SK-N-SH treated with all-trans-retinoic acid at 6 μM for 48 hours (cell line): ENCODE data around the gene ADCY9.

Source experiments
- ATAC-seq: fragments of 200-7000 bp; cut with Tn5 transposase; 3 replicates; pipeline ENCODE4 v1.9.1; 2020; ENCODE audit warnings: mild to moderate bottlenecking, moderate library complexity
- ARNTL ChIP-seq: fragments of 450-650 bp; formaldehyde crosslinking; IDR thresholded peaks from 2 replicates; pipeline ENCODE4 v1.5.0; 2020; ENCODE audit warnings: low read depth, mild to moderate bottlenecking, moderate library complexity, borderline replicate concordance
- BACH2 ChIP-seq: fragments of 250-450 bp; sonication (Bioruptor Pico); IDR thresholded peaks from 2 replicates; pipeline ENCODE4 v1.9.0; 2021; ENCODE audit warnings: mild to moderate bottlenecking, borderline replicate concordance
- CSRNP3 ChIP-seq: fragments of 250-450 bp; sonication (Bioruptor Pico); IDR thresholded peaks from 2 replicates; pipeline ENCODE4 v1.5.1; 2021; ENCODE audit warnings: mild to moderate bottlenecking, moderate library complexity
- ESRRG ChIP-seq: fragments of 250-450 bp; sonication (Bioruptor Pico); IDR thresholded peaks from 2 replicates; pipeline ENCODE4 v1.6.1; 2021; ENCODE audit warnings: mild to moderate bottlenecking
- GLIS3 ChIP-seq: fragments of 250-450 bp; sonication (Bioruptor Pico); IDR thresholded peaks from 2 replicates; pipeline ENCODE4 v1.5.0; 2020; ENCODE audit warnings: mild to moderate bottlenecking, moderate library complexity
- ISL1 ChIP-seq: fragments of 250-450 bp; sonication (Bioruptor Pico); IDR thresholded peaks from 2 replicates; pipeline ENCODE4 v2.1.2; 2022; ENCODE audit warnings: mild to moderate bottlenecking, moderate library complexity
- OSR1 ChIP-seq: fragments of 250-450 bp; sonication (Bioruptor Pico); IDR thresholded peaks from 2 replicates; pipeline ENCODE4 v1.8.0; 2022; ENCODE audit warnings: moderate library complexity, mild to moderate bottlenecking, inconsistent platforms
- PPARA ChIP-seq: fragments of 250-450 bp; sonication (Bioruptor Pico); IDR thresholded peaks from 2 replicates; pipeline ENCODE4 v1.5.0; 2020; ENCODE audit warnings: mild to moderate bottlenecking, borderline replicate concordance
- RARB ChIP-seq: fragments of 250-450 bp; sonication (Bioruptor Pico); IDR thresholded peaks from 2 replicates; pipeline ENCODE4 v1.8.0; 2021; ENCODE audit warnings: mild to moderate bottlenecking, moderate library complexity
- SNAI2 ChIP-seq: fragments of 250-450 bp; sonication (Bioruptor Pico); IDR thresholded peaks from 2 replicates; pipeline ENCODE4 v1.5.0; 2020; ENCODE audit warnings: mild to moderate bottlenecking, moderate library complexity
- TCF4 ChIP-seq: fragments of 250-450 bp; sonication (Bioruptor Pico); IDR thresholded peaks from 2 replicates; pipeline ENCODE4 v1.8.0; 2021; ENCODE audit warnings: mild to moderate bottlenecking, moderate library complexity, borderline replicate concordance
- TOX ChIP-seq: fragments of 250-450 bp; sonication (Bioruptor Pico); IDR thresholded peaks from 2 replicates; pipeline ENCODE4 v1.8.0; 2021; ENCODE audit warnings: mild to moderate bottlenecking, moderate library complexity, borderline replicate concordance
- TSHZ2 ChIP-seq: fragments of 250-450 bp; sonication (Bioruptor Pico); IDR thresholded peaks from 2 replicates; pipeline ENCODE4 v1.5.0; 2020; ENCODE audit warnings: mild to moderate bottlenecking, moderate library complexity
- ZC3H10 ChIP-seq: fragments of 250-450 bp; sonication (Bioruptor Pico); IDR thresholded peaks from 2 replicates; pipeline ENCODE4 v1.5.1; 2021; ENCODE audit warnings: mild to moderate bottlenecking, moderate library complexity
- ZFP30 ChIP-seq: fragments of 450-650 bp; formaldehyde crosslinking; IDR thresholded peaks from 2 replicates; pipeline ENCODE4 v1.5.0; 2022; ENCODE audit warnings: mild to moderate bottlenecking, moderate library complexity
- ZNF565 ChIP-seq: fragments of 450-650 bp; formaldehyde crosslinking; conservative IDR thresholded peaks from 2 replicates; pipeline ENCODE4 v1.5.0; 2020; ENCODE audit warnings: low read depth, mild to moderate bottlenecking, moderate library complexity
- ZNF70 ChIP-seq: fragments of 450-650 bp; formaldehyde crosslinking; IDR thresholded peaks from 2 replicates; pipeline ENCODE4 v1.5.0; 2020; ENCODE audit warnings: mild to moderate bottlenecking, moderate library complexity
- ZNF8 ChIP-seq: fragments of 450-650 bp; formaldehyde crosslinking; IDR thresholded peaks from 2 replicates; pipeline ENCODE4 v1.5.0; 2020; ENCODE audit warnings: mild to moderate bottlenecking, moderate library complexity
- TF ChIP-seq, protein P1 (sequence below): fragments of 250-450 bp; sonication (Bioruptor Pico); IDR thresholded peaks from 2 replicates; pipeline ENCODE4 v1.5.1; 2020; ENCODE audit warnings: low read depth, mild to moderate bottlenecking, moderate library complexity
- TF ChIP-seq, protein P2 (sequence below): fragments of 250-450 bp; sonication (Bioruptor Pico); IDR thresholded peaks from 2 replicates; pipeline ENCODE4 v1.8.0; 2020; ENCODE audit warnings: mild to moderate bottlenecking, moderate library complexity, borderline replicate concordance
- TF ChIP-seq, protein P3 (sequence below): fragments of 250-450 bp; sonication (Bioruptor Pico); IDR thresholded peaks from 2 replicates; pipeline ENCODE4 v1.8.0; 2021; ENCODE audit warnings: low read depth, mild to moderate bottlenecking, moderate library complexity, borderline replicate concordance

ADCY9 gene

DNA sequence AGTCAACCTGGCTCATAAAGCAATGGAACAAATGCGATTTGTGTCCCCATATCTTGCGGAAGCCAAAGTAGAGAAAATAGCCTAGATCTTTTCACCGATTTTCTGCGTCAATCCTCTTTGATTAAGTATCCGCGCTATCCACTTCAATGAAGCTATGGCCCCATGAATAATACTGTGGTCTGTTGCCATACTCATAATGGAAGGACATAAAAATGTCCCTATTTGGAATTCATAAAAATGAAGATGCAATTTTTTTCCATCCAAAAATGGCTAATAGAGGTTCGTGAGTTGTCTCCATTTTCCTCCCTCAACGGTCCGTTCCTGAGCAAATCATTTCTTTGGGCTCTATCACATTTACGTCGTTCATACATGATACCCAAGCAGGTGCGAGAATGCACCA lies 25.4 kb upstream of the ADCY9 start:
- TF ChIP-seq ZFP30, result no peak
- no peak for TF ChIP-seq ZNF70 (CRISPR knock-in tag)
- TF ChIP-seq TOX (CRISPR knock-in tag), result no peak
- no peak for TF ChIP-seq SNAI2 (CRISPR knock-in tag)
- no peak for TF ChIP-seq TCF4 (CRISPR knock-in tag)
- TF ChIP-seq, protein P1, sequence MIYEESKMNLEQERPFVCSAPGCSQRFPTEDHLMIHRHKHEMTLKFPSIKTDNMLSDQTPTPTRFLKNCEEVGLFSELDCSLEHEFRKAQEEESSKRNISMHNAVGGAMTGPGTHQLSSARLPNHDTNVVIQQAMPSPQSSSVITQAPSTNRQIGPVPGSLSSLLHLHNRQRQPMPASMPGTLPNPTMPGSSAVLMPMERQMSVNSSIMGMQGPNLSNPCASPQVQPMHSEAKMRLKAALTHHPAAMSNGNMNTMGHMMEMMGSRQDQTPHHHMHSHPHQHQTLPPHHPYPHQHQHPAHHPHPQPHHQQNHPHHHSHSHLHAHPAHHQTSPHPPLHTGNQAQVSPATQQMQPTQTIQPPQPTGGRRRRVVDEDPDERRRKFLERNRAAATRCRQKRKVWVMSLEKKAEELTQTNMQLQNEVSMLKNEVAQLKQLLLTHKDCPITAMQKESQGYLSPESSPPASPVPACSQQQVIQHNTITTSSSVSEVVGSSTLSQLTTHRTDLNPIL (CRISPR knock-in tag), result no peak
- no peak for TF ChIP-seq ISL1
- no peak for TF ChIP-seq BACH2 (CRISPR knock-in tag)
- TF ChIP-seq, protein P2, sequence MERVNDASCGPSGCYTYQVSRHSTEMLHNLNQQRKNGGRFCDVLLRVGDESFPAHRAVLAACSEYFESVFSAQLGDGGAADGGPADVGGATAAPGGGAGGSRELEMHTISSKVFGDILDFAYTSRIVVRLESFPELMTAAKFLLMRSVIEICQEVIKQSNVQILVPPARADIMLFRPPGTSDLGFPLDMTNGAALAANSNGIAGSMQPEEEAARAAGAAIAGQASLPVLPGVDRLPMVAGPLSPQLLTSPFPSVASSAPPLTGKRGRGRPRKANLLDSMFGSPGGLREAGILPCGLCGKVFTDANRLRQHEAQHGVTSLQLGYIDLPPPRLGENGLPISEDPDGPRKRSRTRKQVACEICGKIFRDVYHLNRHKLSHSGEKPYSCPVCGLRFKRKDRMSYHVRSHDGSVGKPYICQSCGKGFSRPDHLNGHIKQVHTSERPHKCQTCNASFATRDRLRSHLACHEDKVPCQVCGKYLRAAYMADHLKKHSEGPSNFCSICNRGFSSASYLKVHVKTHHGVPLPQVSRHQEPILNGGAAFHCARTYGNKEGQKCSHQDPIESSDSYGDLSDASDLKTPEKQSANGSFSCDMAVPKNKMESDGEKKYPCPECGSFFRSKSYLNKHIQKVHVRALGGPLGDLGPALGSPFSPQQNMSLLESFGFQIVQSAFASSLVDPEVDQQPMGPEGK (CRISPR knock-in tag), result no peak
- TF ChIP-seq ZC3H10 (CRISPR knock-in tag), result no peak
- TF ChIP-seq, protein P3, sequence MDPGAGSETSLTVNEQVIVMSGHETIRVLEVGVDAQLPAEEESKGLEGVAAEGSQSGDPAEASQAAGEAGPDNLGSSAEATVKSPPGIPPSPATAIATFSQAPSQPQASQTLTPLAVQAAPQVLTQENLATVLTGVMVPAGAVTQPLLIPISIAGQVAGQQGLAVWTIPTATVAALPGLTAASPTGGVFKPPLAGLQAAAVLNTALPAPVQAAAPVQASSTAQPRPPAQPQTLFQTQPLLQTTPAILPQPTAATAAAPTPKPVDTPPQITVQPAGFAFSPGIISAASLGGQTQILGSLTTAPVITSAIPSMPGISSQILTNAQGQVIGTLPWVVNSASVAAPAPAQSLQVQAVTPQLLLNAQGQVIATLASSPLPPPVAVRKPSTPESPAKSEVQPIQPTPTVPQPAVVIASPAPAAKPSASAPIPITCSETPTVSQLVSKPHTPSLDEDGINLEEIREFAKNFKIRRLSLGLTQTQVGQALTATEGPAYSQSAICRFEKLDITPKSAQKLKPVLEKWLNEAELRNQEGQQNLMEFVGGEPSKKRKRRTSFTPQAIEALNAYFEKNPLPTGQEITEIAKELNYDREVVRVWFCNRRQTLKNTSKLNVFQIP (CRISPR knock-in tag), result no peak
- TF ChIP-seq OSR1 (CRISPR knock-in tag), result no peak
- TF ChIP-seq ZNF8, result no peak
- no peak for TF ChIP-seq RARB (CRISPR knock-in tag)
- no peak for TF ChIP-seq PPARA
- no peak for TF ChIP-seq ZNF565 (CRISPR knock-in tag)
- TF ChIP-seq ESRRG (CRISPR knock-in tag), result no peak
- TF ChIP-seq TSHZ2 (CRISPR knock-in tag), result no peak
- ATAC-seq, result no peak

DNA sequence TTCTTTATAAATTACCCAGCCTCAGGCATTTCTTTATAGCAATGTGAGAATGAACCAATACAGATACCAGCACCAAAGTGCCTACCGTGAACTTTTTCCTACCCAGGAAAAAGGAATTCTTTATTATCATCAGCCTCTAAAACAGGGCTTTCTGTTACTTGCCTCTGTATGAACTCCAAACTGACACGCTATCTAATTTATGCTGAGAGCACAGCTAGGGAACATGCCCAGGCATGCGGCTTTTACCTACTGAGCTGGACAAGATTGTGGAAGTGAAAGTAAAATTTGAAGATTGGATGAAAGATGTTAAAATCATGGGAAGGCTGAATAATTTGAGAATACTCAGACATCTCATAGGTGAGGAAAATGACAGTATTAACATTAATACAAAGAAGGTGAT lies 24.4 kb upstream of the ADCY9 start:
- no peak for ATAC-seq
- TF ChIP-seq OSR1 (CRISPR knock-in tag) (peak; percentile 88), ZNF565 (CRISPR knock-in tag) (no peak)
- TF ChIP-seq, all 23 proteins: peak for 1

GRCh38 chr16:4139968-4140367 lies 23.7 kb upstream of the ADCY9 start:
- TF ChIP-seq TSHZ2 (CRISPR knock-in tag), result no peak
- TF ChIP-seq GLIS3 (CRISPR knock-in tag), result no peak
- TF ChIP-seq, protein P3 (CRISPR knock-in tag), result no peak
- TF ChIP-seq BACH2 (CRISPR knock-in tag), result no peak
- TF ChIP-seq CSRNP3 (CRISPR knock-in tag), result no peak
- TF ChIP-seq, protein P1 (CRISPR knock-in tag), result no peak
- TF ChIP-seq SNAI2 (CRISPR knock-in tag), result no peak
- TF ChIP-seq OSR1 (CRISPR knock-in tag), result no peak
- no peak for TF ChIP-seq ISL1
- no peak for TF ChIP-seq ARNTL (CRISPR knock-in tag)
- TF ChIP-seq, all 23 proteins: peak for 0

More at GRCh38 chr16:4139968-4140367, 23.7 kb upstream of the ADCY9 start:
- no peak for ATAC-seq
